ENCODE results near the gene PLD4.

DNA sequence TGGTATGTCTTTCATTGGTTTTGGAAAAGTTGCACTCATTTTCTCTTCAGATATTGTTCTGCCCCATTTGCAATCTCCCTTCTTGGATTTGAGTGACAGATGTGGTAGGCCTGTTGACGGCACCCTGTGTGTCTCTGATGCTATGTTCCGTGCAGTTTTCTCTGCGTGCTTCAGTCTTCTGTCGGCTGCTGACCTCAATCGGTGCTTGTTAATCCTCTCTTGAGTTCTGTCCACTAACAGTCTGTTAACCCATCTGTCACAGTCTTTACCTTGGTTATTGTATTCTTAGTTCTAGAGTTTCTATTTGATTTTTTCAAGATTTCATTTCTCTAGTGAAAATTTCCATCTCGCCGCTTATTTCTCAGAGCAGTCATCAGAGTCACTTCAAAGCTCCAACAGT is 20.7 kb upstream of the PLD4 start:
- TF ChIP-seq, protein P1, sequence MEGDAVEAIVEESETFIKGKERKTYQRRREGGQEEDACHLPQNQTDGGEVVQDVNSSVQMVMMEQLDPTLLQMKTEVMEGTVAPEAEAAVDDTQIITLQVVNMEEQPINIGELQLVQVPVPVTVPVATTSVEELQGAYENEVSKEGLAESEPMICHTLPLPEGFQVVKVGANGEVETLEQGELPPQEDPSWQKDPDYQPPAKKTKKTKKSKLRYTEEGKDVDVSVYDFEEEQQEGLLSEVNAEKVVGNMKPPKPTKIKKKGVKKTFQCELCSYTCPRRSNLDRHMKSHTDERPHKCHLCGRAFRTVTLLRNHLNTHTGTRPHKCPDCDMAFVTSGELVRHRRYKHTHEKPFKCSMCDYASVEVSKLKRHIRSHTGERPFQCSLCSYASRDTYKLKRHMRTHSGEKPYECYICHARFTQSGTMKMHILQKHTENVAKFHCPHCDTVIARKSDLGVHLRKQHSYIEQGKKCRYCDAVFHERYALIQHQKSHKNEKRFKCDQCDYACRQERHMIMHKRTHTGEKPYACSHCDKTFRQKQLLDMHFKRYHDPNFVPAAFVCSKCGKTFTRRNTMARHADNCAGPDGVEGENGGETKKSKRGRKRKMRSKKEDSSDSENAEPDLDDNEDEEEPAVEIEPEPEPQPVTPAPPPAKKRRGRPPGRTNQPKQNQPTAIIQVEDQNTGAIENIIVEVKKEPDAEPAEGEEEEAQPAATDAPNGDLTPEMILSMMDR (IDR thresholded peaks at IDR 0.05; ENCODE audit: poor library complexity): no peak
- TF ChIP-seq EZH2 (IDR thresholded peaks at IDR 0.05; ENCODE audit: borderline replicate concordance): no peak
- TF ChIP-seq EZH2phosphoT487 (IDR thresholded peaks at IDR 0.05; ENCODE audit: low read depth, severe bottlenecking, unreplicated experiment): no peak
